ENCODE measurements around the gene TDRD10. TPM values are rescaled to one million over a fixed set of nuclear protein-coding genes. Genes with fewer than 3 reads are reported as not detected.

Gene TDRD10
- total RNA-seq, 1 donor from 2014 or later, result not detected

DNA sequence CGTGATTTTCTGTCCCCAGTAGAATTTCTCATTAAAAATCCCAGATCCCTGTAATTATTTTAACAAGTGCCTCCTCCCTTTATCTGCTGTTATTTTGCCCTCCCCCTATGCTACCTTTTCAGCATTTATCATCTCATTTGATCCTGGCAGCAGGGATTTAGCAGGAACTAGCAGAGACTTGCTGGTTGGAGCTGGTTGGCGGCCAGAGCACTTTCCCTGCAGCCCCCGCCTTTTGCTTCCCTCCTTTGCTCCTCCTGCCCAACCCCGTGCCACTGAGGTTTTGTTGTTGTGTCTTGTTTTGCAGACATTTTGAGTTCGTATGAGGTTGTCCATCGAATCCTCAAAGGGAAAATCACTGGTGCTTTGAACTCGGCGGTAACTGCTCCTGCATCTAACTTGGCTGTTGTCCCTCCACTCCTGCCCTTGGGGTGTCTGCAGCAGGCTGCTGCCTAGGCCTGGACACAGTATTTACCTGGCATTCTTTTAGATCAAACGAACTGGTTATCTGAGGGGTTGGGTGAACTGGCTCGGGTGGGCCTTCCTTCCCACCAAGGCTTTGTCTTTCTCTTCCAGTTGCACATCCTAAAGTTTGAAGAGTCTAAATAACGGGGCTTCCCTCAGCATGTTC, 45.2 kb downstream of the TDRD10 start:
- peaks cover 9% of the 10 kb centered on the region for H3K27me3 ChIP-seq (ENCODE audit: control insufficient read depth, insufficient read depth, low read length)
- H3K4me3 ChIP-seq (ENCODE audit: low read depth, low read length), result no peak overlapping the region
- H3K36me3 ChIP-seq (ENCODE audit: control insufficient read depth, insufficient read depth, low read length), result peaks cover 3% of the 10 kb centered on the region
- no peak for TF ChIP-seq CTCF (IDR thresholded peaks at IDR 0.05; ENCODE audit: insufficient read depth, low read length, poor library complexity, severe bottlenecking)
- no peak for DNase-seq (ENCODE audit: low read depth)

- no peak overlapping the region for H3K4me3 ChIP-seq (ENCODE audit: low read depth, low read length)
- H3K27me3 ChIP-seq (ENCODE audit: control insufficient read depth, insufficient read depth, low read length), result peaks cover 7% of the 10 kb centered on the region
- DNase-seq (ENCODE audit: low read depth), result no peak
- no peak for TF ChIP-seq CTCF (IDR thresholded peaks at IDR 0.05; ENCODE audit: insufficient read depth, low read length, poor library complexity, severe bottlenecking)
- H3K36me3 ChIP-seq (ENCODE audit: control insufficient read depth, insufficient read depth, low read length), result peaks cover 3% of the 10 kb centered on the region
Observed at GRCh38 chr1:154548028-154548427, 46.0 kb downstream of the TDRD10 start.

DNA sequence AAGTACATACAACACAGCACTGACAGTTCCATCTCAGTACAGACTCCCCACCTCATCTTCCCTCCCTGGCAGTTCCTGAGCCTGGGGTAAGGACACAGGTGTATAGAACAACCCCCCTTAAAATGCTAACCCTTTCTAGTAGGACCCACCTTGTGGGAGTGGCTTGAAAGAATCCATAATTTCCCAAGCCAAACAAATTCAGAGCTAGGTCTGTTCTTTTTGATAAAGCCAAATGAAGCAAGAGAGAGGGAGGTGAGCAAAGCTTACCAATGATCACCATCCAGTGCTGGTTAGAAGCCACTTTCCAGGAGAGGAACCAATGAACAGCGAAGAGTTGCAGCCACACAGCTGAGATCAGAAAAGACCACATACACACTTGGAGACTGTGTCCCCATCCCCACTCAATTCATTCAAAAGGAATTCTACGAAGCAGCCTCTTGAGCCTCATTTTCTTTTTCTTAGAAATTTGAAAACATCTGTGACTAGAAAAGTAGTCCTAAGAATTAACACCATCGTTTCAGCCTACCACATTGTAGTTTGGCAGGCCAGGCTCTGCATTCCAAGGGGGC, 47.3 kb downstream of the TDRD10 start:
- H3K36me3 ChIP-seq (ENCODE audit: control insufficient read depth, insufficient read depth, low read length), result peaks cover 5% of the 10 kb centered on the region
- TF ChIP-seq CTCF (IDR thresholded peaks at IDR 0.05; ENCODE audit: insufficient read depth, low read length, poor library complexity, severe bottlenecking), result no peak
- DNase-seq (ENCODE audit: low read depth), result no peak
- H3K4me3 ChIP-seq (ENCODE audit: low read depth, low read length), result no peak overlapping the region
- H3K27me3 ChIP-seq (ENCODE audit: control insufficient read depth, insufficient read depth, low read length), result no peaks in the 10 kb centered on the region

DNA sequence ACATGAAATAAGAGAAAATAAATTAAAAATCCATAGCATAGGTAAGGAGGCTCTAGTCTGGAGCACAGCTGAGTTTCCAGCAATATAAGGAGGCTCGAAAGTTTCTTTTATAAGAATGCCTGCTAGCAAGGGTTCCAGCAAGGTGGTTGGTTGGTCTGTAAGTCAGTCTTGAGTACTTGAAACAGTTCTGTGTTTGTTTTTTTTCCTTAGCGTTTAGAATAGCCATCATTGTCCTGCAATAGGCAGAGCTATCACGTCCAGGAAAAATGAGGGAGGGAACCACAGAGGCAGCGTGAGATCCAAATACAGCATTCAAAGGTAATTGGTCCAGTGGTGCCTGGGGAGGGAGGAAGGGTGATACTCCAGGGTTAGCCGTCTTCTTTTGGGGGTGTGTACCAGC, 48.1 kb downstream of the TDRD10 start:
- Histone ChIP-seq H3K36me3 (ENCODE audit: control insufficient read depth, insufficient read depth, low read length) (peaks cover 5% of the 10 kb centered on the region), H3K27me3 (ENCODE audit: control insufficient read depth, insufficient read depth, low read length) (no peaks in the 10 kb centered on the region), H3K4me3 (ENCODE audit: low read depth, low read length) (no peak overlapping the region)
- DNase-seq (ENCODE audit: low read depth), result no peak
- no peak for TF ChIP-seq CTCF (IDR thresholded peaks at IDR 0.05; ENCODE audit: insufficient read depth, low read length, poor library complexity, severe bottlenecking)

GRCh38 chr1:154550657-154551056, 48.6 kb downstream of the TDRD10 start:
- no peak for DNase-seq (ENCODE audit: low read depth)
- Histone ChIP-seq H3K27me3 (ENCODE audit: control insufficient read depth, insufficient read depth, low read length) (no peaks in the 10 kb centered on the region), H3K4me3 (ENCODE audit: low read depth, low read length) (no peak overlapping the region), H3K36me3 (ENCODE audit: control insufficient read depth, insufficient read depth, low read length) (peaks cover 5% of the 10 kb centered on the region)
- no peak for TF ChIP-seq CTCF (IDR thresholded peaks at IDR 0.05; ENCODE audit: insufficient read depth, low read length, poor library complexity, severe bottlenecking)

- H3K27me3 ChIP-seq (ENCODE audit: control insufficient read depth, insufficient read depth, low read length), result no peaks in the 10 kb centered on the region
- H3K4me3 ChIP-seq (ENCODE audit: low read depth, low read length), result no peak overlapping the region
Observed at GRCh38 chr1:154551474-154551873, 49.5 kb downstream of the TDRD10 start.

More at GRCh38 chr1:154551474-154551873, 49.5 kb downstream of the TDRD10 start:
- TF ChIP-seq CTCF (IDR thresholded peaks at IDR 0.05; ENCODE audit: insufficient read depth, low read length, poor library complexity, severe bottlenecking), result no peak
- peaks cover 5% of the 10 kb centered on the region for H3K36me3 ChIP-seq (ENCODE audit: control insufficient read depth, insufficient read depth, low read length)
- DNase-seq (ENCODE audit: low read depth), result no peak

Data from kidney epithelial cell (primary cell).